Measurements from ENCODE around the gene KRT7. TPM values are rescaled to one million over a fixed set of nuclear protein-coding genes. Genes with fewer than 3 reads are reported as not detected.
"Not testable (repeated sequence)": the region's sequence is repeated elsewhere in the genome, so short reads cannot be mapped to it uniquely, and the experiment has no call there.

Gene KRT7
- total and polyA plus RNA-seq, 5 donors = 0.16 to 3.0 (median 1.0) TPM; not detected in 1

GRCh38 chr12:52290483-52291134 lies 57.6 kb downstream of the KRT7 start:
- H3K27ac ChIP-seq (ENCODE audit: low read length); intact Hi-C loops (cut with DNase I); H3K4me1 ChIP-seq (ENCODE audit: control insufficient read depth, insufficient read depth, low read length); H3K4me3 ChIP-seq (ENCODE audit: low read length); DNase-seq; H3K27me3 ChIP-seq (ENCODE audit: control insufficient read depth, insufficient read depth); ATAC-seq; H3K9me3 ChIP-seq (ENCODE audit: control insufficient read depth, low read length): not testable (repeated sequence)
- WGBS = no CpG with 5 or more reads among the region's 5 CpGs

DNA sequence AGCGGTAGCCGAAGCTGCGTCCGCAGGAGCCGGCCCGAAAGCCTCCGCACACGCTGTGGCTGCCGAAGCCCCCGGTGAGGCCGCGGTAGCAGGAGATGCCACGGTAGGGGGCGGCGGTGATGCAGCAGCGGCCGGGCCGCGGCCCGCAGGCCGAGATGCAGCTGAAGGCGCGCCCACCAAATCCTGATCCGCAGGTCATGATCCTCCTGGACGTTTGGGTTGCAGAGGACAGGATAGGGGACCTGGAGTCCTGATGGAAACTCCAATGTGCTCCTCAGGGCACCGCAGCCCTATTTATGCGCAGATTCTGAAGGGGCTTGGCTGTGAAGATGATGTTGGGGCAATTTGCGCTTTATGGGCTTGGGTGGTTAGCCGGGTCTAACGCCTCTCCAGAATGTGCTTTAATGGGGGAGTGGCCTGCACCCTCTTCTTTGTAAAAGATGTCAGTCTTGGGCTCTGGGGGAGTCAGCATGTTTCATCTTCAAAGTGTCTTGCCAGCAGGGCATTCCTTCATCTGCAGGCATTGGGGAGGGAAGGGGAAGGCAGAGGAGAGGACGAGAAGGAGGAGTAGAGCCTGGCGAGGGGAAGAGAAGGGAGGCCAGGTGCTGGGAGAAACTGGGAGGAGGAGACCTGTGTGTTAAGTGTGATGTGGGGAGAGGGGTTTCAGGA lies 58.4 kb downstream of the KRT7 start, which contains the start of gene KRT81:
Gene KRT81 (minus strand): TSS at position 268 of the 669 bp plus-strand sequence. CDS start 69 bp downstream, at position 199.
- no peak for DNase-seq
- Histone ChIP-seq H3K4me1 (ENCODE audit: control insufficient read depth, insufficient read depth, low read length) (no peaks in the 10 kb centered on the region), H3K27ac (ENCODE audit: low read length) (no peak within 1 kb of the TSS)

GRCh38 chr12:52293926-52294325 lies 60.9 kb downstream of the KRT7 start:
- H3K4me1 ChIP-seq (ENCODE audit: control insufficient read depth, insufficient read depth, low read length) = no peaks in the 10 kb centered on the region
- no peak overlapping the region for H3K4me3 ChIP-seq (ENCODE audit: low read length)
- no peak for ATAC-seq
- no peak overlapping the region for H3K27ac ChIP-seq (ENCODE audit: low read length)
- no peaks in the 10 kb centered on the region for H3K27me3 ChIP-seq (ENCODE audit: control insufficient read depth, insufficient read depth)
- intact Hi-C loops (cut with DNase I) = no loop called here
- 89% methylated on average over 1 of the region's 1 CpG for WGBS
- no peak for DNase-seq
- H3K9me3 ChIP-seq (ENCODE audit: control insufficient read depth, low read length) = no peaks in the 10 kb centered on the region

More for the DNA sequence above, 58.4 kb downstream of the KRT7 start, which contains the start of gene KRT81:
- intact Hi-C loops (cut with DNase I) = no loop called here
- no peak within 1 kb of the TSS for H3K4me3 ChIP-seq (ENCODE audit: low read length)
- 35% methylated on average over 22 of the region's 32 CpGs for WGBS
- H3K27me3 ChIP-seq (ENCODE audit: control insufficient read depth, insufficient read depth) = no peaks in the 10 kb centered on the region
- no peak for ATAC-seq
- no peaks in the 10 kb centered on the region for H3K9me3 ChIP-seq (ENCODE audit: control insufficient read depth, low read length)

DNA sequence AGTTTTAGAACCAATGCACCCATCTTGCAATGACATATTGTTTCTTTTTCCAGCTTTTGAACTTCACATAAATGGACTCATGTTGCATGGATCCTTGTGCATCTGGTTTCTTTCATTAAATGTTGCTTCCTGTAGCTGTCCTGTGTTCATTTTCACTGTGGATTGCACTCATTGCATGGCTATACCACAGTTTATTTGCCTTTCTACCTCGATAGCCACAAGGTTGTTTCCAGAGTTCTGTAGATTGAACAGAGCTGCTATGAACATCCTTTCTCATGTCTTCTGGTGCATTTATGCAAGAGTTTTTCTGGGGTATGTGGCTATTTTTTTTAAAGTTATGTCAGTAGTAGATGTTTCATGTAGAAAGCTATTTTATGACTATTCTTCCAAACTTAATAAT lies 61.8 kb downstream of the KRT7 start:
- no peak for DNase-seq
- H3K4me1 ChIP-seq (ENCODE audit: control insufficient read depth, insufficient read depth, low read length) = no peaks in the 10 kb centered on the region
- no peak overlapping the region for H3K4me3 ChIP-seq (ENCODE audit: low read length)
- H3K27ac ChIP-seq (ENCODE audit: low read length) = no peak overlapping the region
- no peaks in the 10 kb centered on the region for H3K27me3 ChIP-seq (ENCODE audit: control insufficient read depth, insufficient read depth)
- intact Hi-C loops (cut with DNase I) = no loop called here
- no peak for ATAC-seq
- 40% methylated on average over 1 of the region's 1 CpG for WGBS
- no peaks in the 10 kb centered on the region for H3K9me3 ChIP-seq (ENCODE audit: control insufficient read depth, low read length)

DNA sequence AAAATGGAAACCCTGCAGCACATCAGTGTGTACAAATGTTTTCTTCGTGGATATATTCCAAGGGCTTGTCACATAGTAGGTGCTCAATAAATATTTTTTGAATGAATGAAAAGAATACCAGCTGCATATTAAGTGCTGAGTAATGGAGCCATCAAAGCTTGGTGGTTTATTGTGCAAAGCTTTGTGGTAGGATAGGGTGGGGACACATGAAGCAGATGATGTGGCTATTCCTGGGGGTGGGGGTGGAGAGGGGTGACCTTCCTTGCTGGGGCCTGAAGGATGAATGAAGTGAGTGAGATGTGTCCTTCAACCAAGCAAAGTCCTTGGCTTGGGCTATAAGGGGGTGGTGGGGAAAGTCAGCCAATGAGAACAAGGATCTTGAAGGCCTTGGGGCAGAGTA lies 62.6 kb downstream of the KRT7 start:
- DNase-seq (no peak), ATAC-seq (no peak)
- Histone ChIP-seq H3K27ac (ENCODE audit: low read length) (no peak overlapping the region), H3K27me3 (ENCODE audit: control insufficient read depth, insufficient read depth) (no peaks in the 10 kb centered on the region), H3K4me3 (ENCODE audit: low read length) (no peak overlapping the region), H3K9me3 (ENCODE audit: control insufficient read depth, low read length) (no peaks in the 10 kb centered on the region), H3K4me1 (ENCODE audit: control insufficient read depth, insufficient read depth, low read length) (no peaks in the 10 kb centered on the region)
- intact Hi-C loops (cut with DNase I) = no loop called here
- 77% methylated on average over 1 of the region's 1 CpG for WGBS

GRCh38 chr12:52296572-52297215 lies 63.7 kb downstream of the KRT7 start:
- H3K27ac ChIP-seq (ENCODE audit: low read length) = no peak overlapping the region
- H3K4me3 ChIP-seq (ENCODE audit: low read length) = no peak overlapping the region
- no peaks in the 10 kb centered on the region for H3K4me1 ChIP-seq (ENCODE audit: control insufficient read depth, insufficient read depth, low read length)
- DNase-seq (no peak), ATAC-seq (peak in 1 of 2 donors; percentile 29)
- no peaks in the 10 kb centered on the region for H3K27me3 ChIP-seq (ENCODE audit: control insufficient read depth, insufficient read depth)
- intact Hi-C loops (cut with DNase I) = no loop called here
- 89% methylated on average over 5 of the region's 5 CpGs for WGBS
- no peaks in the 10 kb centered on the region for H3K9me3 ChIP-seq (ENCODE audit: control insufficient read depth, low read length)

Other genes starting within 250 kb of the KRT7 start
- gene TAMALIN, start 226.3 kb upstream of the KRT7 start, total RNA-seq = 10 to 100 TPM; 20.8 to 39.3 (median 30.0) TPM
- gene TAMALIN, start 226.3 kb upstream of the KRT7 start, polyA plus RNA-seq = 30.3 TPM
- gene NR4A1, start 181.8 kb upstream of the KRT7 start, total RNA-seq = 100 to 1,000 TPM in 2 of 4 donors, 10 to 100 TPM in 2; 50.2 to 238 (median 85.2) TPM
- gene NR4A1, start 181.8 kb upstream of the KRT7 start, polyA plus RNA-seq = 417 TPM
- 10 to 100 TPM; 24.8 to 30.2 (median 26.9) TPM for gene ATG101, start 163.3 kb upstream of the KRT7 start, total RNA-seq
- gene ATG101, start 163.3 kb upstream of the KRT7 start, polyA plus RNA-seq = 33.0 TPM
- under 1 TPM in 3 of 4 donors, not detected in 1; 0.31 to 0.95 (median 0.44) TPM for gene SMIM41, start 153.5 kb upstream of the KRT7 start, total RNA-seq
- 0.61 TPM for gene SMIM41, start 153.5 kb upstream of the KRT7 start, polyA plus RNA-seq
- under 1 TPM in 1 of 4 donors, not detected in 3; 0.06 TPM for gene KRT80, start 41.2 kb upstream of the KRT7 start, total RNA-seq
- gene KRT80, start 41.2 kb upstream of the KRT7 start, polyA plus RNA-seq = 0.05 TPM
- gene KRT86, start 41.4 kb downstream of the KRT7 start, total RNA-seq = not detected
- gene KRT86, start 41.4 kb downstream of the KRT7 start, polyA plus RNA-seq = not detected
- not detected for gene KRT81, start 58.3 kb downstream of the KRT7 start, total RNA-seq
- not detected for gene KRT81, start 58.3 kb downstream of the KRT7 start, polyA plus RNA-seq
- not detected for gene KRT83, start 88.2 kb downstream of the KRT7 start, total RNA-seq
- gene KRT83, start 88.2 kb downstream of the KRT7 start, polyA plus RNA-seq = not detected
- not detected for gene KRT85, start 134.2 kb downstream of the KRT7 start, total RNA-seq
- gene KRT85, start 134.2 kb downstream of the KRT7 start, polyA plus RNA-seq = not detected
- gene KRT84, start 152.4 kb downstream of the KRT7 start, total RNA-seq = not detected
- gene KRT84, start 152.4 kb downstream of the KRT7 start, polyA plus RNA-seq = not detected
- not detected for gene KRT82, start 173.1 kb downstream of the KRT7 start, total RNA-seq
- gene KRT82, start 173.1 kb downstream of the KRT7 start, polyA plus RNA-seq = not detected
- gene KRT75, start 201.1 kb downstream of the KRT7 start, total RNA-seq = not detected
- gene KRT75, start 201.1 kb downstream of the KRT7 start, polyA plus RNA-seq = 0.07 TPM
- gene KRT6B, start 218.9 kb downstream of the KRT7 start, total RNA-seq = not detected
- gene KRT6B, start 218.9 kb downstream of the KRT7 start, polyA plus RNA-seq = not detected
- gene KRT6C, start 240.6 kb downstream of the KRT7 start, total RNA-seq = not detected
- not detected for gene KRT6C, start 240.6 kb downstream of the KRT7 start, polyA plus RNA-seq